GM18907 (cell line): ENCODE results near the gene DIRAS2.

Source experiments
- ATAC-seq: cut with Tn5 transposase; IDR thresholded peaks from one replicate; pipeline ENCODE4 v1.9.1; 2021; ENCODE audit warnings: mild to moderate bottlenecking, moderate library complexity; ENCODE audit not compliant: unreplicated experiment

The DIRAS2 gene

GRCh38 chr9:90613502-90613901 lies 29.1 kb downstream of the DIRAS2 start:
- ATAC-seq, result no peak

- no peak for ATAC-seq
Measured at GRCh38 chr9:90612957-90613356, 29.7 kb downstream of the DIRAS2 start.

- no peak for ATAC-seq
Measured at GRCh38 chr9:90611568-90611967, 31.1 kb downstream of the DIRAS2 start.

GRCh38 chr9:90611121-90611520 lies 31.5 kb downstream of the DIRAS2 start:
- ATAC-seq, result no peak

- ATAC-seq, result no peak
Measured at GRCh38 chr9:90607701-90608516, 34.7 kb downstream of the DIRAS2 start.

GRCh38 chr9:90600029-90600428 lies 42.6 kb downstream of the DIRAS2 start:
- ATAC-seq, result no peak

GRCh38 chr9:90598191-90598590 lies 44.4 kb downstream of the DIRAS2 start:
- no peak for ATAC-seq

- no peak for ATAC-seq
Measured at GRCh38 chr9:90593646-90594045, 49.0 kb downstream of the DIRAS2 start.

GRCh38 chr9:90580576-90580975 lies 62.0 kb downstream of the DIRAS2 start:
- no peak for ATAC-seq

- no peak for ATAC-seq
Measured at GRCh38 chr9:90579181-90579580, 63.4 kb downstream of the DIRAS2 start.

GRCh38 chr9:90578126-90578815 lies 64.4 kb downstream of the DIRAS2 start:
- no peak for ATAC-seq

GRCh38 chr9:90569511-90569910 lies 73.1 kb downstream of the DIRAS2 start:
- no peak for ATAC-seq

- ATAC-seq, result no peak
Measured at GRCh38 chr9:90568667-90569066, 74.0 kb downstream of the DIRAS2 start.

GRCh38 chr9:90562229-90562628 lies 80.4 kb downstream of the DIRAS2 start:
- no peak for ATAC-seq
